OCI-LY1 (cell line): Measurements from ENCODE around the gene RASL10B.

Experiments used
- H2AFZ ChIP-seq: fragments of 200-600 bp; sonication (generic), shearing (Covaris generic); 2 replicates; pipeline ENCODE4 v1.6.0; 2014; ENCODE audit warnings: antibody characterized with exemption, mild to moderate bottlenecking, low read length
- H3F3A ChIP-seq: fragments of 200-600 bp; sonication (generic), shearing (Covaris generic); 2 replicates; pipeline ENCODE4 v1.6.0; 2014; ENCODE audit warnings: mild to moderate bottlenecking, antibody characterized with exemption, low read length, moderate library complexity; ENCODE audit not compliant: insufficient read depth
- H3K27ac ChIP-seq: fragments of 200-600 bp; sonication (generic); 2 replicates; pipeline ENCODE4 v1.5.1; 2014; ENCODE audit warnings: low read length, mixed run types, mild to moderate bottlenecking, low read depth; ENCODE audit not compliant: poor library complexity, severe bottlenecking
- H3K27me3 ChIP-seq: fragments of 200-600 bp; sonication (generic); 2 replicates; pipeline ENCODE4 v1.6.0; 2014; ENCODE audit warnings: antibody characterized with exemption, mild to moderate bottlenecking, low read length, moderate library complexity; ENCODE audit not compliant: insufficient read depth
- H3K36me3 ChIP-seq: fragments of 200-600 bp; sonication (generic); 2 replicates; pipeline ENCODE4 v1.6.1; 2014; ENCODE audit warnings: mild to moderate bottlenecking, antibody characterized with exemption, low read length, moderate library complexity, mixed read lengths; ENCODE audit not compliant: insufficient read depth
- H3K4me1 ChIP-seq: fragments of 200-600 bp; sonication (generic); 2 replicates; pipeline ENCODE4 v1.5.1; 2014; ENCODE audit warnings: mild to moderate bottlenecking, low read length, moderate library complexity; ENCODE audit not compliant: insufficient read depth, severe bottlenecking
- H3K4me2 ChIP-seq: fragments of 200-600 bp; sonication (generic), shearing (Covaris generic); 2 replicates; pipeline ENCODE4 v1.6.1; 2014; ENCODE audit warnings: low read length
- H3K4me3 ChIP-seq: fragments of 200-600 bp; sonication (generic); 2 replicates; pipeline ENCODE4 v1.5.1; 2014; ENCODE audit warnings: low read length, low read depth, mild to moderate bottlenecking, mixed read lengths; ENCODE audit not compliant: poor library complexity, severe bottlenecking
- H3K79me2 ChIP-seq: fragments of 200-600 bp; shearing (Covaris generic); 2 replicates; pipeline ENCODE4 v1.6.1; 2016; ENCODE audit warnings: mixed run types, low read length, mixed read lengths; ENCODE audit not compliant: insufficient read depth
- H3K9ac ChIP-seq: fragments of 200-600 bp; sonication (generic), shearing (Covaris generic); 2 replicates; pipeline ENCODE4 v1.6.1; 2014; ENCODE audit warnings: mild to moderate bottlenecking, low read length, mixed read lengths
- H3K9me2 ChIP-seq: fragments of 200-600 bp; sonication (generic), shearing (Covaris generic); 2 replicates; pipeline ENCODE4 v1.6.1; 2014; ENCODE audit warnings: low read depth, mild to moderate bottlenecking, low read length, mixed read lengths
- H3K9me3 ChIP-seq: fragments of 200-600 bp; shearing (Covaris generic); 2 replicates; pipeline ENCODE4 v1.6.1; 2014; ENCODE audit warnings: low read length, mixed read lengths
- H4K20me1 ChIP-seq: fragments of 200-600 bp; sonication (generic), shearing (Covaris generic); 2 replicates; pipeline ENCODE4 v1.6.0; 2016; ENCODE audit warnings: mild to moderate bottlenecking, low read length; ENCODE audit not compliant: insufficient read depth
- CTCF ChIP-seq: fragments of 200-600 bp; sonication (generic), shearing (Covaris generic); IDR thresholded peaks from 2 replicates; pipeline ENCODE4 v1.5.1; 2017; ENCODE audit warnings: mild to moderate bottlenecking, antibody characterized with exemption, low read length, moderate library complexity, mixed read lengths
- EZH2 ChIP-seq: fragments of 200-600 bp; sonication (generic), shearing (Covaris generic); IDR thresholded peaks from 2 replicates; pipeline ENCODE4 v1.8.0; 2017; ENCODE audit warnings: borderline replicate concordance, mixed run types, mild to moderate bottlenecking, antibody characterized with exemption, low read length, moderate library complexity, mixed read lengths

The RASL10B gene

GRCh38 chr17:35710950-35711349, 20.5 kb upstream of the RASL10B start:
- H3F3A ChIP-seq, result no peaks in the 10 kb centered on the region
- H4K20me1 ChIP-seq, result no peaks in the 10 kb centered on the region
- H3K9me2 ChIP-seq, result no peaks in the 10 kb centered on the region
- peaks cover 12% of the 10 kb centered on the region; the same call in 1 of the 2 replicates for H3K36me3 ChIP-seq
- H3K9ac ChIP-seq, result no peak overlapping the region
- H3K27ac ChIP-seq, result no peak overlapping the region
- H3K4me3 ChIP-seq, result no peak overlapping the region
- H3K27me3 ChIP-seq, result no peaks in the 10 kb centered on the region
- H3K9me3 ChIP-seq, result no peaks in the 10 kb centered on the region
- H3K4me2 ChIP-seq, result no peak overlapping the region
- TF ChIP-seq EZH2 (no peak), CTCF (no peak)
- H3K4me1 ChIP-seq, result peaks cover 25% of the 10 kb centered on the region
- no peaks in the 10 kb centered on the region for H3K79me2 ChIP-seq
- H2AFZ ChIP-seq, result no peak overlapping the region

- Histone ChIP-seq H3K36me3 (peaks cover 20% of the 10 kb centered on the region; the same call in 1 of the 2 replicates), H3K79me2 (no peaks in the 10 kb centered on the region)
Observed at GRCh38 chr17:35713069-35713728, 18.2 kb upstream of the RASL10B start.

GRCh38 chr17:35714988-35715387, 16.5 kb upstream of the RASL10B start:
- H3K27ac ChIP-seq, result no peak overlapping the region
- TF ChIP-seq CTCF (no peak), EZH2 (no peak)
- H3K27me3 ChIP-seq, result no peaks in the 10 kb centered on the region
- H3K79me2 ChIP-seq, result no peaks in the 10 kb centered on the region
- H2AFZ ChIP-seq, result no peak overlapping the region
- H3K9me3 ChIP-seq, result no peaks in the 10 kb centered on the region
- peaks cover 6% of the 10 kb centered on the region for H3K4me1 ChIP-seq
- H3K4me2 ChIP-seq, result no peak overlapping the region
- no peaks in the 10 kb centered on the region for H4K20me1 ChIP-seq
- H3F3A ChIP-seq, result no peaks in the 10 kb centered on the region
- H3K9me2 ChIP-seq, result no peaks in the 10 kb centered on the region
- peaks cover 22% of the 10 kb centered on the region; the same call in 1 of the 2 replicates for H3K36me3 ChIP-seq
- no peak overlapping the region for H3K4me3 ChIP-seq
- H3K9ac ChIP-seq, result no peak overlapping the region

More at GRCh38 chr17:35713069-35713728, 18.2 kb upstream of the RASL10B start:
- Histone ChIP-seq H3K9ac (no peak overlapping the region), H3K27ac (no peak overlapping the region), H3K4me2 (no peak overlapping the region), H3K4me1 (peaks cover 20% of the 10 kb centered on the region), H3K9me2 (no peaks in the 10 kb centered on the region), H3K4me3 (no peak overlapping the region), H3K27me3 (no peaks in the 10 kb centered on the region), H3F3A (no peaks in the 10 kb centered on the region), H3K9me3 (no peaks in the 10 kb centered on the region), H2AFZ (no peak overlapping the region), H4K20me1 (no peaks in the 10 kb centered on the region)
- TF ChIP-seq EZH2 (no peak), CTCF (no peak)
